GM21786 (cell line): Measurements from ENCODE around the gene PRDM16.

ENCODE experiments used
- ATAC-seq: cut with Tn5 transposase; IDR thresholded peaks from one replicate; pipeline ENCODE4 v1.9.1; 2021; ENCODE audit not compliant: unreplicated experiment

Gene PRDM16

DNA sequence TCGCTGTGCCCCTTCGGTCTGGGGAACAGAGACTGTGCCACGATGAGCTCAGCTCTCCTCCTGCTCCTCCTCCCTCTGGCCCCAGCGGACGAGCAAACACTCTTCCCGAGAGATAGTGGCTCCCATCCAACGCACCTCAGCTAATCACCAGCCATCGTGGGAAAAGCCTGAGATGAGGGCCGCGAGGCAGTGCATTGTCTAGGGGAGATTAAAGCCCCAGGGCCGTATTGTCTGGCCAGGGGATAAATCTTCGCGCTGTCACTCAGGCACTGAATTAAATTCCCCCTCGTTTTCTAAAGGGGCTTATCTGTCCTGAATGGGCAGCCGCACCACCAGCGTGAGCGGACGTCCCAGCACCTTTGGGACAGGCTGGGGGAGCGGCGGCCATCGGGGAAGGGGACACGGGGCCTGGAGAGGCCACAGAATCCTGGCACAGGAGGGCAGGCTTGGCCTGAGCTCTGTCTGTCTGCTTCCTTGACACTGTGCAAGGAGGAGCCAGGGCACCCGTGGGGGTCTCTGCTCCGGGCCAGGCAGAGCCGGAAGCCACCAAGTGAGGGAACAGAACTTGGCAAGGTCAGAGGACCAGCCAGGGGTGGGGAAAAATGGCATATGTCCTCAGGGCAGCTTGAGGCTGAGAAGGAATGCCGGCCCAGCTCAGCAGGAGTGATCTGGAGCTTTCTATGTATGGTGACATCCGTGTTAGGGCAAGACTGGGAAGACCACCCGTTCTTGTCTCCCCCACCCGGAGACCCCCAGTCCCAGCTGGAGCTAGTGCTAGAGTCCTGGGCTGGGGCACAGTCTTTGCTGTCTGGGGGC is 32.3 kb downstream of the PRDM16 start:
- no peak for ATAC-seq

DNA sequence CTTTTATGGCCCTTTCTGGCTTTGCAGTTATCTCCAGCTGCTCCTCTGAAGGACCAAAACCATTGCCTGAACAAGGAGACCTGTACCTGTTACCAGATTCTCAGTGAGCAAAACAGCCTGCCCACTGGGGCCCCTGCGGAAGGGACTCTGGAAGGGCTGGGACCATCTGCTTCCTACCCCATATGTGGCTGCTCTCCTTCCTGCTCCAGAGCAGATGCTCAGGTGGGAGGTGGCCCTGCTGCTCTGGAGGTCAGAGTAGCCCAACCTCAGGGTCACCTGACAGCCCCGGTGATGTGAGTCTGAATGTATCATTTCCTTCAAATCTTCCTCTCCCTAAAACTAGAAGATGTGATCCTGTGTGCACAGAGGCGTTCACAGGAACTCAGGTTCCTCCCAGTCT is 33.6 kb downstream of the PRDM16 start:
- ATAC-seq, result no peak

DNA sequence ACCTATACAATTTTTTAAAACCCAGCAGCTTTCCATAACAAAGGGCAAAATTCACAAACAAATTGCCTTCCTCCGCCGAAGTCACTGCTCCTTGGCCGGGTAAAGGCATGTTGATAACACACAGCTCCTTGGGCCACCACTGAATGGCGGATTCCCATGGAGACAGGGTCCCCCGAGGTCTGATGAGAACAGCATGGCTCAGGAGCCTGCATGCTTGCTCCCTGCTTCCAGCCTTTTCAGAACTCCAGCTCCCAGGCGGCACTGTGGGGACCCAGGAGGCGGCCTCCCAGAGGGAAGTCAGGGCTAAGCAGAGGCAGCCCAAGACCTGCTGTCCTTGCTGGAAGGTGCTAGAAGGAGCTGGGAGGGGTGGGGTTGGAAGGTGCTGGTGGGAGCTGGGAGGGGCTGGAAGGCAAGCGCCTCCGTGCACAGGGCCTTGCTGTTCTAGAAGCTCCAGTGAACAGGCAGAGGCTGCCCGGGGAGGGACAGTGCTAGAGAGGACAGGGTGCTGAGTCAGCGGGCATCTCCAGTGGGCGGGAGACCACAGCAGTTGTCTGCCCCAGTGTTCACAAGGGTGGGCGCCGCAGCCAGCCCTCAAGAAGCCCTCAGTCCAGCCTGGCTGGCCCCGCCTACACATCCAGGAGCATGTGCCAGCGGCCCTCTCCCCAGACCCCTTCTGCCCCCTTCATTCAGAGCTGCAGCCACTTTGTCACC is 35.1 kb downstream of the PRDM16 start:
- ATAC-seq, result no peak

DNA sequence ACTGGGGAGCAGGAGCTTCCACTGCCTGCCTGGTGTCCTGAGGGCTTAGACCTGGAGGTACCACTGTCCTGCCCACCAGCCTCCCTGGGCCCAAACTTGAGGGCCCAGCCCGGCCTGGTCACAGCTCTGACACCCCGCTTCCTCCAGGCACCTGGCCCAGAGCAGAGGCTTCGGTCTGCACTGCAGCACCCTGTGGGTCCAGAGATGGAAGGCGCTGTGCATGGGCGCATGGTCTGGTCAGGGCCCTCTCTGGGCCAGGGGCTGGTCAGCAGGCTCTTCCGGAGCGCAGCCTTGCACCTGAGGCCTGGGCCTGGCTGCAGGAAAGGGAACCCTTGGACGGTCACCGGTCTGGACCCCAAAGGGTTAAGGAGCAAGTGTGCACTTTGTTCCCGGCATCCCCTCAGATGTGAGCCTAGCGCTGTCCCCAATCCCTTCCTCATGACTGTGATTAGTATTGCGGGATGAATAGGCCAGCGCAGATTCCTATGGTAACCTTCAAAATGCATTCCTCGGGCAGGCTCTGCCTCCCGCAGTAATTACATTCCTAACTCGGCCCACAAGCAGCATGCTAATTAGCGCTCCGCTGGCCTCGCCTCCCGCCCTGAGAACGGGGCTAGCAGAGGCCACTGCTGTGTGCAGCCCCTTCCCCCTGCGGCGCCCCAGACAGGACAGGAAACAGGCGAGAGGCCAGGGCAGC is 36.3 kb downstream of the PRDM16 start:
- no peak for ATAC-seq

DNA sequence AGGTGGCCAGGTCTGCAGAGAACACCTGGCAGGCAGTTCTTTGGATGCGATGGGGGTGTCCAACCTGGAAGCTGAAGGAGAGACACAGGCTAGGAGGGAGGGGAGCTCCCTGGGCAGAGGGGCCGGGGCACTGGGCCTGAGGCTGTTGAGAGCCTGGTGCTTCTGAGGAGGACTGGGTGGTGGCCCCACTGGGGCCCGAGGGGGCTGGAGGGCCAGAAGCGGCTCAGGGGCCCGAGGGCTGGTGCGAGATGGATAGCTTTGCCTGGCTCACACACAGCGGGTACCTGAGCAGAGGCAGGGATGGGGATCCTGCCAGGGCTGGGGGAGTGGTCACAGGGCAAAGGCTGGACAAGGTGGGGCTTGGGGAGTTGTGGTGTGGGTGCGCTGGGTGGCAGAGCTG is 37.2 kb downstream of the PRDM16 start:
- ATAC-seq, result no peak

DNA sequence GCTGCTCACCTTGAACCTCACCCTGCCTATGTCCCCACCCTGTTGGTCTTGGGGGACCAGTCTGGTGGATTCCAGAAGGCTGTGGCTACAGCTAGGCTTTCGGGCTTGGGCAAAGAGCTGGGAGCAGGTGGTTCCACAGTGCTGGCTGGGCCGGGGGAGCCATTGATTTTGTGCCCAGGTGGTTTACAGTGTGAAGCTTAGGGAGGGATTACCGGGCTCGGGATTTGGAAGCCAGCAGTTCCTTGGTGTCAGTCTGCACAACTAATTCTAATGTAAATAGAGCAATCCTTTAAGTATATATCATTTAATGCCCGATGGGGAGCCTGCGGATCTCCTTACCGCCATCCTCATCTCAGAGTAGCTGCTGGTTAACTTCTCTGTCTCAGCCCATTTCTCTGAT is 38.2 kb downstream of the PRDM16 start:
- no peak for ATAC-seq

DNA sequence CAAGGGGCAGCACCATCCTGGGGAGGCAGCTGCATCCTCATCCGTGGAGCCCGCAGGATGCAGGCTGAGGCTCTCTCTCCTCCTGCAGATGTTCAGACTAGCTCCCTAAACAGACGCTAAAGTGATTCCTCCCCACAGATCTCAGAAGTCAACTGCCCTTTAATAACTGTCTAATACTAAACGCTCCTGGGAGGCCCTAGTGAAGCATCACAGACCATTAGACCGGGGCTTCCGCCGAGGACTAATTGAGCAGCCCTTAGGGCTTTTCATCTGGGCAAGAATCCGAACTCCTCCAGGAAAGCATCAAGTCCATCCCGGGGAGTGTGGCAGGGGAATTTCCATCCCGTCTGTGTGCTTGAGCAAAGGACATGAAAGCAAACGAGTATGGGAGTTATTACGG is 40.4 kb downstream of the PRDM16 start:
- no peak for ATAC-seq

DNA sequence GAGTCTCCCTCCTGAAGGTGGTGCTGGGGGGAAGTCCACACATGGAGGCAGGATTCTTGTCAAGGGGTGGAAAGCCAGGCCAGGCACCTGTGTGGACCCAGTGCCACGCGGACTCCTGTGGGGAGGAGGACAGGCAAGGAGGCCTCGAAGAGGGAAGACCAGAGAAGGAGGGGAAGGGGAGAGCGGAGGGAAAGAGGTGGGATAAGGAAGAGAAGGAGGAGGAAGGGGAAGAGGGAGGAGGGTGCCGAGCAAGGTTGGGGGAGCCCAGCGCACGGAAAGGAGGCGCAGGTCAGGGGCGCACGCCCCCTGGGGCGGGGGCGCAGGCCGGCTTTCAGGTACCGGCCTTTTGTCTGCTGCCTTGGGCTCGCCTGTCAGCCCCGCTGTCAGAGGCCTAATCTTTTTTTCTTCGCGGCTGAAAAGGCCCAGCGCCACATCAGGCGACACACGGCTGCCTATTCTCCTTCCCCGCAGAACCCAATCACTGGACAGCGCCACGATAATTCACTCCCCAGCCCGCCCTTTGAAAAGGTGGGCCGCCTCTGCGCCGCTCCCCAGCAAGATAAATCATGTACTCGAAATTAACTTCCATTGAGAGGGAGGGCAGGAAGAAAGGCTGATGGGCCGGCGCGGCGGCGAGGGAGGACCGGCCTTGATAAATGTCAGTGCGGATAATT is 42.5 kb downstream of the PRDM16 start:
- no peak for ATAC-seq

DNA sequence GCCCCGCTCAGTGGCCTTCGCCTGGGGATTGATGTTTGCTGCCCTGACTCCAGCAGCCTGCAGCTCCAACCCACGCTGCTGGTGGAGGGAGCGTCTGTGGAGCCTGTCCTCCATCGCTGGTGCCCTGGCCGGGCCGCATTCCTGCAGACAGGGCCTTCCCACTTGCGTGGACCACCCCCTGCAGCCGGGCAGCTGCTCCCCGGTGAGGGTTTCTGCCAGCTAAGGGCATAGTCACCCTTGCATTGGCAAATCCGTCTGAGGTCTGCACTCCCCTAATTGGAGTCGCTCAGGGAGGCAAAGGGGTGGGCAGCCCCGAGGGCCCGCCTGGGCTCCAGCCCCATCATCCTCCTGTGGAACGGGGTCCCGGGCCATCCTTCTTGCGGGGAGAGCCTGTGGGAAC is 43.5 kb downstream of the PRDM16 start:
- ATAC-seq, result no peak

DNA sequence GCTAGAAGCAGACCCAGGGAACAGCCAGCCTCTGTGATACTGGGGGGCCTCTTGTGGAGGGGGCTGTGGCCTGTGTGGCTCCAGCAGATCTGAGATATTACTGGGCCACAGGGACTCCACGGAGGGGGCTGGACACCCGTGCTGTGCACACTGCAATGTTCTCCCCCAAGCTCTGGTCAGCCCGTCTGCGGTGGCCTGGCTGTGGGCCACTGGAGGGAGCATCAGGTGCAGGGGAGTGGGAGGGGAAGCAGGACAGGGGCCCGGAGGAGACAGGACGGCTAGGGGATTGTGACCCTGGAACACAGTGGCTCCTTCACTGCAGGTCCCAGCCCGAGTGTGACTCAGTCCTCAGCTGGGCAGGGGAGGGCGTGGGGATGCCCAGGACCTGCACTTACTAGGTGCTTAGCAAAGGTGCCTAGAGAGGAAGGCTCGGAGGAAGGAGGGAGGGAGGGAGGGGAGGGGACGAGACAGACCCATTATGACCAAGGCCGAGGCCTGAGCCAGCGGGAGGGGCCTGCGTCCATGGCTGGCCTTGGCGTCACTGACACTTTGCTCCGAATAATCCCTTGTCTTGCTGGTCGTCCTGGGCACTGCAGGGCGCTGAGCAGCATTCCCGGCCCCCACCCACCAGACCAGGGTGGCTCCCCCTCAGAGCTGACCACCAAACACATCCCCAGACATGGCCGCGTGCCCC is 44.2 kb downstream of the PRDM16 start:
- no peak for ATAC-seq

DNA sequence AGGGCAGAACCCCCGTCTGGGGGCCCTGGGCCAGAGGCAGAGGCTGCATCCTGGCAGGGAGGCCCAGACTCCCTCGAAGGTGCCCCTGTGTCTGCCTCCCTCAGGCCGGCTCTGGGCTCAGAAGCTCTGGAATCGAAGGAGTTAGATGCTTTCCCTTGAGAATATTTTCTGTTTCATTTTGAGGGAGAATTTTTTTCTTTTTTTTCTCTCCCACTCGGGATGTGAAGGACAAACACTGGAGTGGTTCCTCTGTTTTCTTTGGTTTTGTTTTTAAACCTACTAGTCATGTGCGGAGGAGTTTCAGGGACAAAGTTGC is 44.7 kb downstream of the PRDM16 start:
- ATAC-seq, result no peak

DNA sequence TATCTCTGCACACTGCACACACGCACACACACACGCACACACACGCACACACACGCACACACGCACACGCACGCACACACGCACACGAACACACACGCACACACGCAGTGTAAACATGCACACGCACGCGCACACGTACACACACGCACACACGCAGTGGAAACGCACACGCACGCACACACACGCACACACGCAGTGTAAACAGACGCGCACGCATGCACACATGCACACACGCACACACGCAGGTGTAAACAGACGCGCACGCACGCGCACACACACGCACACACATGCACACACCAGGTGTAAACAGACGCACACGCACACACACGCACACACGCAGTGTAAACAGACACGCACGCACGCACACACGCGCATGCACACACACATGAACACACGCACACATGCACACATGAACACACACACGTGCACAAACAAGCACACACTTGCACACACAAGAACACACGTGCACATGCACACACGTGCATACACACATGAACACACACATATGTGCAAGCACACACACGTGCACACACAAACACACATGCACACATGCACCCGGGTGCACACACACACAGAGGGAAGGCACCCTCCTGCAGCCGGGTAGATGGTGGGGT is 45.2 kb downstream of the PRDM16 start:
- ATAC-seq, result no peak

DNA sequence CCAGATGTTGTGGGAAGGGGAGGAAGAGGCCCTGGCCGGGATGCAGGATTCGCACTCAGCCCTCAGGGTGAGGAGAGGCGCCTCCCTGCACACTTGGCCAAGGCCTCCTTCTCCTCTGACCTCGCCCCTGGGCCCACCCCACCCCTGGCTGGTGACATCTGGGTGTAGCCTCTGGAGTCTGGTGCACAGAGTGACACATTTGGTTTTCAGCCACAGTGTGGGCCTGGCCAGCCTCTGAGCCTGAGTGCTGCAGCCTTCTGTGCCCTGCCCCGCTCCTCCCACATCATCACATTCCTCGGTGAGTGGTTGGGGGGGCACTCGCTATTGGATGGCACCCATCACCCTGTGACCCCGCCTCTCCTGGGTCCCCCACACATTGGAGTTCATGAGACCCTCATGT is 45.8 kb downstream of the PRDM16 start:
- no peak for ATAC-seq

DNA sequence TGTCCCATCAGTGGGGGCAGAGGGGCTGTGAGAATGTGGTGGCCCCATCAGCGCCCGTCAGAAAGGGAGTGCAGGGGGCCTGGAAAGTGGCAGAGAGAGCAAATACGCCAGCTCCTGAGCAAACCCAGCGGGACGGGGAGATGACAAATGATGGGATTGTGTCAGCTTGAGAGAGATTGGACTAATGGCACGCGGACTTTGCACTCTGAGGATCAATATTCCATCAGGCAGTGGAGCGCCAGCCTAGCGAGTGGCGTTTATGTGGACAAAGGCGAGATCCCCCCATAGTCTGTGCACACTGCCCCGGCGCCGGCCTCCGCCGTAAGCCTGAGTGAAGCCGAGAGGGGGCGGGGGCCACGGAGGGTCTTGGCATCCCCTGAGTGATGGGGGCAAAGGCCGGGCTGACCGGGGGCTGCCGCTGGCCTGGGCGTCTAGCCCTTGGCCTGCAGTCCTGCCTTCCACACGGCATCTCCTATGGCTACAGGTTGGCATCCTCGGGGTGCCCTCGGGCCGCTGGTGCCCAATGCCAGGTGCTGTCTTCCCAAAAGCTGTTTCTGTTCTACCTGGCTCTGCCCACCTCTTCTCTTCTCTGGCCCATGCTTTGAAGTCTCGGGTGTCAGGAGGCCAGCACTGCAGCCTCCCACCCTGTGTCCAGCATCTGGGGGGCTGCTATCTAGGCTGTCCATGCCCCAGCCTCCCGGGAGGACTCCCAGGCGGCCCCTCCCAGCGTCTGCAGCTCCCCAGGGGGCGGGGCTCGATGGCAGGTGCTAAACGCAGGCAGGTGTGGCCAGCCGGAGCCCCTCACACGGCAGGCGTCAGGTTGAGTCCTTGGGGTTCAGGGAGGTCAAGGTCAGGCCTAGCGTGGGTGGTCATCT is 46.5 kb downstream of the PRDM16 start:
- no peak for ATAC-seq

DNA sequence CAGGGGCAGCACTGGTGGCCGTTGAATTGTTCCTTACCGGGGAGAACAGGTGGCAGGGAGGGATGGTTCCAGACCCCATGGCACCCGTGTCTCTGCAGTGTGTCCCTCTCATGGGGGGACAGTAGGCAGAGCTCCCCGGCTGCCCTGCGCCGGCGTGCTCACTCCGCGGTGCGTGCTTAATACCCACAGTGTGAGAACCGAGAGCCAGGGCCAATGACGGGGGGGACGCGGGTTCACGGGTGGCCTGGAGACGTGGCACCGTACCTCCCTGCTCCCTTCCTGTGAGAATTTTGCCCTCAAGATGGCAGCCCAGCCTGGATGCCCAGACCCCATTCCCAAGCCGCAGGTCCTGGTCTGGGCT is 47.1 kb downstream of the PRDM16 start:
- ATAC-seq, result no peak

DNA sequence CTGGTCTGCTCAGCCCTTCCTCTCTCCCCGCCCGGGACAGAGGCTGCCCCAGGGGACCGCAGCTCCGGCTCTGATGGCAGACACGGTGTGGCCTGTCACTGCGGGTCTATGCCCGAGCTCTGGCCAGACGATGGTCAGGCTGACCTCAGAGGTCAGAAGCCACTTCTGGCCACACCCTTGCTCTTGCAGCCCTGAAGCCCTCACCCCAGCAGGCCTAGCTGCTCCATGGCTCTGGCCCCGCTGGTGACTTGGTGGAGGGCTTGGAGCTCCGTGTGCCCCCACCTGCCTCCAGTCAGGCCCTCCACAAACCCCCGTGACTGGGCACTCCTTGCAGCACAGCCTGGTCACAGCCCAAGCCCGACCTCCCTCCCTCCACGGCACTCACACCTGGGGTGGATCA is 47.6 kb downstream of the PRDM16 start:
- no peak for ATAC-seq

DNA sequence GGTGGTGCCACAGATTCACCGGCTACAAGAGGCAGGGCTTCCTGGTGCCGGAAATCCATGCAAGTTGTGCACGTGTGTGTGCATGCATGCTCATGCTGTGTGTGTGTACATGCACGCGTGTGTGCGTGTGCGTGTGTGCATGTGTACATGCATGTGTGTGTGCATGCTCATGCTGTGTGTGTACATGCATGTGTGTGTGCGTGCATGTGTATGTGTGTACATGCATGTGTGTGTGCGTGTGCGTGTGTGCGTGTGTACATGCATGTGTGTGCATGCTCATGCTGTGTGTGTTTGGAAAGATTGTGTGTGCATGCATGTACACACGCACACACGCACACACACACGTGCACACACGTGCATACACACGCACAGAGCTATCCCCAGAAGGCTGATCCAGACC is 48.9 kb downstream of the PRDM16 start:
- ATAC-seq, result no peak

DNA sequence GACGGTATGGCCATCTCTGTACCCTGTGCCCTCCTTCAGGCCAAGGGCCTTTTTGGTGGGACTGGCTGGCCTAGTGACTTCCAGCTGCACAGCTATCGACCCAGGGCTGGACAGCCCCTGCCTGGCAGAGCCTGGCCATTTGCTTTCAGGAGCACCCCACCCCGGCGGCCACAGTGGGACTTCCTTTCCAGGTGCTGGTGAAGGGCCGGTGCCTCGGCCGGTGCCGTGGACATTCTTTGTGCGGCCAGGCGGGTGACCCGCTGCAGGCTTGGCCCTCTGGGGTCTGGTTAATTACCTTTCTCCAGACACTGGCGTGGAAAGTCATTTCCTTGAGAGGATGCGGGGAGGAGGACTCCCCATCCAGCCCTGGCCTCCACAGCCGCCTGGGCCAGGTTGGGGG is 50.1 kb downstream of the PRDM16 start:
- no peak for ATAC-seq

DNA sequence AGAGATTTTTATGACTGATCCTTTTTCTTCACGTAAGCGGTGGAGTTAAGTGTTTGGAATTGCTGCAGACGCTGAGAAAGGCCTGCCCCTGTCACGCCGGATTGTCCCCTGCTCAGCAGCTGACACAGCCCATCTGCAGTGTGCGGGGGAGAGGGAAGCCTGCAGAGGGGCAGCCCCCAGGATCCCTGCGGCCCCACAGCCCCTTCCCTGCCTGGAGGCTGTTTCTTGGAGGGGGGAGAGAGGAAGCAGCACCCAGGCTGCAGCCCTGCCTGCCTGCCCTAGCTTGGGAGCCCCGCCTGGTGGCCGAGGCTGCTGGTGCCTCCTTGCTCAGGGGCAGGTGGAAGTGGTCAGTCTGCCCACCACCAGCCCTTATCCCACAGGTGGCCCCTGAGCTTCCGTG is 50.7 kb downstream of the PRDM16 start:
- ATAC-seq, result no peak

DNA sequence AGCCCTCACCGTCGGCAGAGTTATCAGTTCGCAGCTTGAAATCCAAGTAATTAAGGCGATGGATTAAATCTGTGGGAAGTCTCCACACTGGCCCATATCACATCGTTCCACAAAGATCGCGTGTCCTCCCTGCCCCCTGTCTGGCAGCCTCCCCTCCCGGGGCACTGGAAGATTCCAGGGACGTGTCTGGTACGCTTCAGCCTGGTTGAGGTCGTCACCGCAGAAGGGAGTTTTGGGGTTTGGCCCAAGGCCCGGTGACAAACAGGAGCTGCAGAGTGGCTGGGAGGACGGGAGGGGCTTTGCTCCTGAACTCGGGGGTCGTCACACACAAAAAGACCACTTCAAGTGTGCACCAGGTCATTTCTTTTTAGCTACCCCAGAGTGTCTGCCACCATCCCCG is 51.1 kb downstream of the PRDM16 start:
- ATAC-seq, result no peak
